ENCODE data around the gene BCLAF3.

DNA sequence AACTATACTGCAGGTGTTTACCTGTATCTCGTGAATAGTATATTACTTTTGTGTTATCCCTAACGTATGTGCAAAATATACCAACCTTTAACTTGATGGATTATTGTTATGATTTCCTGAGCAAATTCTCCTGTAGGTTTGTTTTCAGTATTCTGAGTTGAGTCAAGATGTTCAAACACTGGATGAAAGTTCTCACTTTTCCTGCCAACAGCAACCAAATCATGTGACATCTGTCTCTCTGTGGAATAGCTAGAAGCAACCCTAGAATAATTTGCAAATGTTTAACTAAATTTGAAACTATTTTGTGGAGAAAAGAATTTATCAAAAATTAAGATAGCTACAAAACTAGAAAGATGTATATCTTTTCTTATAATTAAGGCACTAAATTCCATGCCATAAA, 35.6 kb downstream of the BCLAF3 start:
- TF ChIP-seq EP300 (IDR thresholded peaks at IDR 0.05) (no peak), POLR2A (IDR thresholded peaks at IDR 0.05) (no peak), POLR2AphosphoS5 (IDR thresholded peaks at IDR 0.05) (no peak)
